NCI-H1694 treated with DMSO at 0.1 percent for 48 hours (cell line): ENCODE measurements around the gene ATM.
"Not testable (repeated sequence)": the region's sequence is repeated elsewhere in the genome, so short reads cannot be mapped to it uniquely, and the experiment has no call there.

Experiments used
- DNase-seq: peaks from one replicate; lab custom pipeline; 2025; lab: John Stamatoyannopoulos, UW

ATM gene

GRCh38 chr11:108221911-108222573 is 825 bp upstream of the ATM start:
- no peak for DNase-seq

GRCh38 chr11:108223348-108224149 is 682 bp downstream of the ATM start:
- DNase-seq: no peak

- no peak for DNase-seq
Observed at GRCh38 chr11:108224366-108224765, 1.5 kb downstream of the ATM start.

GRCh38 chr11:108224911-108225786 is 2.3 kb downstream of the ATM start:
- DNase-seq: no peak

GRCh38 chr11:108226036-108226435 is 3.2 kb downstream of the ATM start:
- DNase-seq: no peak

GRCh38 chr11:108228251-108228650 is 5.4 kb downstream of the ATM start:
- DNase-seq: no peak

GRCh38 chr11:108233277-108233945 is 10.5 kb downstream of the ATM start:
- DNase-seq: no peak

GRCh38 chr11:108235192-108235591 is 12.3 kb downstream of the ATM start:
- DNase-seq: no peak

GRCh38 chr11:108235633-108236032 is 12.8 kb downstream of the ATM start:
- DNase-seq: no peak

GRCh38 chr11:108237058-108237481 is 14.2 kb downstream of the ATM start:
- DNase-seq: no peak

- DNase-seq: no peak
Observed at GRCh38 chr11:108239076-108239475, 16.2 kb downstream of the ATM start.

- no peak for DNase-seq
Observed at GRCh38 chr11:108241330-108242037, 18.6 kb downstream of the ATM start.

- DNase-seq: no peak
Observed at GRCh38 chr11:108242422-108242821, 19.6 kb downstream of the ATM start.

- no peak for DNase-seq
Observed at GRCh38 chr11:108246308-108246707, 23.4 kb downstream of the ATM start.

- no peak for DNase-seq
Observed at GRCh38 chr11:108246885-108247284, 24.0 kb downstream of the ATM start.

GRCh38 chr11:108253176-108253575 is 30.3 kb downstream of the ATM start:
- DNase-seq: no peak

GRCh38 chr11:108269583-108269982 is 46.7 kb downstream of the ATM start:
- no peak for DNase-seq

GRCh38 chr11:108276985-108277616 is 54.2 kb downstream of the ATM start:
- not testable (repeated sequence) for DNase-seq

GRCh38 chr11:108278546-108278945 is 55.7 kb downstream of the ATM start:
- no peak for DNase-seq

GRCh38 chr11:108278954-108279353 is 56.1 kb downstream of the ATM start:
- DNase-seq: no peak

GRCh38 chr11:108286370-108286769 is 63.5 kb downstream of the ATM start:
- no peak for DNase-seq
